ENCODE data around the gene PCBD2.
A peak's percentile ranks its signal among the peaks of the same experiment; 100 is the strongest.

The PCBD2 gene

GRCh38 chr5:135008556-135008955 is 103.6 kb downstream of the PCBD2 start:
- DNase-seq: no peak

- peak; percentile 67 for DNase-seq
Observed at GRCh38 chr5:135008981-135009735, 104.2 kb downstream of the PCBD2 start.

GRCh38 chr5:135009736-135010501 is 105.0 kb downstream of the PCBD2 start:
- DNase-seq: no peak

GRCh38 chr5:135010502-135011354 is 105.8 kb downstream of the PCBD2 start:
- DNase-seq: no peak

- no peak for DNase-seq
Observed at GRCh38 chr5:135011355-135012032, 106.6 kb downstream of the PCBD2 start.

GRCh38 chr5:135012033-135012588 is 107.2 kb downstream of the PCBD2 start:
- DNase-seq: no peak
